ENCODE measurements around the gene TRMT2B. TPM values are rescaled to one million over a fixed set of nuclear protein-coding genes. Genes with fewer than 3 reads are reported as not detected.
"Not testable (repeated sequence)": the region's sequence is repeated elsewhere in the genome, so short reads cannot be mapped to it uniquely, and the experiment has no call there.

TRMT2B gene, protein sequence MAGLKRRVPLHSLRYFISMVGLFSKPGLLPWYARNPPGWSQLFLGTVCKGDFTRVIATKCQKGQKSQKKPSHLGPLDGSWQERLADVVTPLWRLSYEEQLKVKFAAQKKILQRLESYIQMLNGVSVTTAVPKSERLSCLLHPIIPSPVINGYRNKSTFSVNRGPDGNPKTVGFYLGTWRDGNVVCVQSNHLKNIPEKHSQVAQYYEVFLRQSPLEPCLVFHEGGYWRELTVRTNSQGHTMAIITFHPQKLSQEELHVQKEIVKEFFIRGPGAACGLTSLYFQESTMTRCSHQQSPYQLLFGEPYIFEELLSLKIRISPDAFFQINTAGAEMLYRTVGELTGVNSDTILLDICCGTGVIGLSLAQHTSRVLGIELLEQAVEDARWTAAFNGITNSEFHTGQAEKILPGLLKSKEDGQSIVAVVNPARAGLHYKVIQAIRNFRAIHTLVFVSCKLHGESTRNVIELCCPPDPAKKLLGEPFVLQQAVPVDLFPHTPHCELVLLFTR
- 13.7 and 18.7 TPM in 2 replicates for total RNA-seq (2014; rRNA removed; shearing (Covaris generic))

DNA sequence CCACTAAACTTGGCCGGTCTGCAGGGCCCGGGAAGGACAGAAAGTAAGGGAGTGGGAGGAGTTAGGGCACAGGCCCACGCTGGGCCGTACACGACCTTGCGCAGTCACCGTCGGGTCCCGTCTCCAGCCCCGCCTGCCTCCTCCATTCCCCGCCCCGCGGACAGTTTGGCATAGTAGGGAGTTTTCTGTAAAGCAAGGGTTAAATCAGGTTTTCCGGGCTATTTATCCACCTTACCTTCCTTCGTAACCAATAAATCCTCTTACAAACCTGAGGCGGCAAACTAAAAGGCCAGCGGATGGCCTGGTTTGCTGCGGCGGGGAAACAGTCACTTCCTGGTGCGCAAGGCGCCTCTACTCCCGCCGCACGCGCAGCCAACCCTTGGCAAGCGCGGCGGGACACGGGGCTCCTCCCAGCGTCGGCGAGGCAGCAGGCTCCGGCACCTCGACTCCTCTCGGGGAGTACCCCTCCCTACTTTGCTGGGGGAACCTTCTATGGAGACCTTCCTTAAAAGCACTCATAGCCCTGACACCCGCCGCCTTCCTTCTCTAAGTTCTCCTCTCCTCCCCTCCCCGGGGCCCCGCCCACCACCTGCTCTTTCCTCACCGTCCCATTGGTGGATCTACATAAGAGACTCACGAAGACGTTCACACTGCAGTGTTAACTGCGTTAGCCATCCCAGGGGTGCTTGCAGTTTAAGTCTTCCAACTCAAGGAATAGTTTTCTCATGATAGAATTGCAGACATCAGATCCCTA lies at the start of gene TRMT2B:
TSS of gene TRMT2B (minus strand) at position 563 of the 754 bp plus-strand sequence. CDS start 9,822 bp downstream, outside the sequence.
- no peaks in the 10 kb centered on the region for H3K36me3 ChIP-seq
- peaks cover 11% of the 10 kb centered on the region for H3K4me1 ChIP-seq (replicated peaks)
- DNase-seq (ENCODE audit: low read depth in 1 of 2, low spot score in 2 of 2): peak; percentile 60 to 82
- H3K27ac ChIP-seq: peak within 1 kb of the TSS; percentile 74
- H3K9me3 ChIP-seq (replicated peaks): no peaks in the 10 kb centered on the region
- H3K4me3 ChIP-seq: peak within 1 kb of the TSS; percentile 57
- H3K27me3 ChIP-seq (replicated peaks): no peaks in the 10 kb centered on the region

DNA sequence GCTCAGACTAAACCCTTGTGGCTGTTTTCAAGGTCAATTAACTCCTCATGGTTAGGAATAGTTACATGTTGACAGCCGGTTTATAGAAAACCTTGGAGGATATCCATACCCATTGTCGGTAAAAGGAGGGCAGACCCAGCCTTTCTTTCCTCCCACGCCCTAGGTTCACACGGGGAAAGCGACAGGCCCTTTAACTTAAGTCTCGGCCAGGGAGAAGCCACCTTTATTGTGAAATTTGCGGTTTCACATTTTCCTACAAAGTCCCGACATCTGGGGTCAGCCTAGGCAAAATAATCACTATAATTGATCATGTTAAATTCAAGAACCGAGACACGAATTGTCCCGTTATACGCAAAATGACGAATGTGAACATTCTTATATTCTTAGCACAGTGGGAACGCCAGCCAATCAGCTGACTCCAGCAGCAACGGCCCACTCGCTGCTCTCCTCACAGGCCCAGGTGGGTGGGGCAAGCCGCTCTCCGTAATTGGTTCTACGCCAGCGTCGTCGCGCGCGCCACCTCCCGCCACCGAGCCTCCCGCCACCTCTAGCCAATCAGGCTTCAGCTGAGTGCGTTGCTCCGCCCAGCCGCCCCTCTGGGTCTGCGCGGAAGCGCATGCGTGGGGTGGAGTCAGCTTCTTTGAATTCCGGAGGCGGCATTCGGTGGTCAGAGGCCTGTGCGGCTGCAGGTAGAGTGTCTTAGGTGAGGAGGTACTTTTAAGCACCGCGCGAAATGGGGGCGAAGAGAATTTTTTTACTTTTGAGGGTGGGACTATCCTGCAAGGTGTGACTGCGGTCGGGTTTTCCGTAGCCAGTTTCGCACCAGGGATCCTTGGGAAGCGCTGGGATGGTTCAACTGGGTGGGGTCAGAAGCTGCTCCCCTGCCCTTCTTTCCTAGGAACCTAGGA lies 45.9 kb upstream of the TRMT2B start, which contains the start of gene CENPI:
TSS of gene CENPI (plus strand) at position 659 of the 908 bp plus-strand sequence. CDS start 2,867 bp downstream, outside the sequence.
- peak; percentile 89 to 93 for DNase-seq (ENCODE audit: low read depth in 1 of 2, low spot score in 2 of 2)
- Histone ChIP-seq H3K9me3 (replicated peaks) (no peaks in the 10 kb centered on the region), H3K4me1 (replicated peaks) (0 out of 2 replicates have a peak, but pooled peaks cover 4% of the 10 kb centered on the region), H3K27me3 (replicated peaks) (no peaks in the 10 kb centered on the region), H3K36me3 (peaks cover 10% of the 10 kb centered on the region), H3K4me3 (peak within 1 kb of the TSS; percentile 54), H3K27ac (peak within 1 kb of the TSS; percentile 72)

- Histone ChIP-seq H3K36me3 (no peaks in the 10 kb centered on the region), H3K27me3 (replicated peaks) (no peaks in the 10 kb centered on the region), H3K27ac (no peak overlapping the region), H3K4me3 (no peak overlapping the region), H3K4me1 (replicated peaks) (no peaks in the 10 kb centered on the region), H3K9me3 (replicated peaks) (no peaks in the 10 kb centered on the region)
- DNase-seq (ENCODE audit: low read depth in 1 of 2, low spot score in 2 of 2): no peak
These were observed 39.9 kb upstream of the TRMT2B start for GRCh38 chrX:101091817-101092216.

DNA sequence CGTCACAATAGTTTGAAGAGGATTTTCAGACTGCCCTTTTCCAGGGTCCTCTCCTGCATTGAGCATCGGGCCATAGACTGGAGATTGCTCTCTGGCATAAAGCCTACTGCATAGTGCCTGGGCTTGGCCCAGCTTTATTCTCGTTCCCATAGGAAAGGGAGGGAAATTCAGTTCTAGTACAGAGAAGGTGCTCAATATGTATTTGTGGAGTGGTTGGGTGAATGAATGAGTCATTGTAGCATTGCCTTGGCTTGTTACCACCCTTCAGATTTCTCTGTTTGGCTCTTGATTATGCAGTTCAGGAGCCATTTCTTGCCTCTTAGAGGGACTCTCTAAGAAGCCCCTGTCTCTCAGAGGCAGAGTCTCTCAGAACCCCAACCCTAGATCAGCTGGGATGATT lies 29.3 kb upstream of the TRMT2B start:
- Histone ChIP-seq H3K4me3 (no peak overlapping the region), H3K36me3 (no peaks in the 10 kb centered on the region), H3K9me3 (replicated peaks) (no peaks in the 10 kb centered on the region), H3K27ac (no peak overlapping the region), H3K4me1 (replicated peaks) (peaks cover 6% of the 10 kb centered on the region; the same call in 1 of the 2 replicates), H3K27me3 (replicated peaks) (no peaks in the 10 kb centered on the region)
- DNase-seq (ENCODE audit: low read depth in 1 of 2, low spot score in 2 of 2): no peak

DNA sequence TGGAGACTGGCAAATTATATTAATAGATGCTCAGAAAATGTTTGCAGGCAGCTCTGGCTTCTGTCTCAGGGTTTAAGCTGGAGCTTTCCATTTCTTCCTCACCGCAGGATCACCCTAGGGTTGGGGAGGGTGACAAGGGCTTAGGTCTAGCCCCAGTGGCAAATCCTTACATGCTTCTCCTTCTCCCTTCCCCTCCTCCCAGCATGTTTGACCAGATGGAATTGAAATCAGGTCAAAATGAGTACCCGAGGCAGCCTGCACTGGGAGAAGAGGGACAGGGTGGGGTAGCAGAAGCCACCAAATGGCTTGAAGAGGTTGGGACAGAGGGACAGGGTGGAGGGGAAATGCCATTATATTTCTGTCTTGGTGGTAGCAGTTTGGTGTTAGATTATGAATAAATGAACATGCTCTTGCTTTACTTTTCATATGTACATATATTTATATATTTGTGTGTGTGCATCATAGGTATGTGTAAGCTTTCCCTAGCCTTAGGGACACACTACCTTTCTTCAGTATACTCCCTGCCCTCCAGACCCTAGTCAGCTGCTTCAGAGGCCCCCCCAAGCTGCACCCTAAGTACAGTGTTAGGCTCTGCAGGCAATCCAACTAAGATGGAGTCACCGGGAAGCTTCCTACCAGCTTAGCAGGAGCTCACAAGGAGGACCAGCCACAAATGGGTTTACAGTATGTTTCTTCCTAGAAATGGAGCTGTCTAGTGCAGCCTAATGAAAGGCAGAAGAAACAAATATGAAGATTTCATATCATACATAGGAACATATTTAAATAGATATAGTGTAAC lies 28.6 kb upstream of the TRMT2B start:
- no peak overlapping the region for H3K4me3 ChIP-seq
- H3K9me3 ChIP-seq (replicated peaks): no peaks in the 10 kb centered on the region
- DNase-seq (ENCODE audit: low read depth in 1 of 2, low spot score in 2 of 2): no peak
- H3K36me3 ChIP-seq: no peaks in the 10 kb centered on the region
- no peak overlapping the region for H3K27ac ChIP-seq
- H3K4me1 ChIP-seq (replicated peaks): peaks cover 6% of the 10 kb centered on the region; the same call in 1 of the 2 replicates
- H3K27me3 ChIP-seq (replicated peaks): no peaks in the 10 kb centered on the region

GRCh38 chrX:101079736-101080270 lies 27.9 kb upstream of the TRMT2B start:
- H3K27ac ChIP-seq: no peak overlapping the region
- no peak overlapping the region for H3K4me3 ChIP-seq
- no peaks in the 10 kb centered on the region for H3K27me3 ChIP-seq (replicated peaks)
- peaks cover 6% of the 10 kb centered on the region; the same call in 1 of the 2 replicates for H3K4me1 ChIP-seq (replicated peaks)
- no peaks in the 10 kb centered on the region for H3K36me3 ChIP-seq
- no peaks in the 10 kb centered on the region for H3K9me3 ChIP-seq (replicated peaks)
- DNase-seq (ENCODE audit: low read depth in 1 of 2, low spot score in 2 of 2): no peak

DNA sequence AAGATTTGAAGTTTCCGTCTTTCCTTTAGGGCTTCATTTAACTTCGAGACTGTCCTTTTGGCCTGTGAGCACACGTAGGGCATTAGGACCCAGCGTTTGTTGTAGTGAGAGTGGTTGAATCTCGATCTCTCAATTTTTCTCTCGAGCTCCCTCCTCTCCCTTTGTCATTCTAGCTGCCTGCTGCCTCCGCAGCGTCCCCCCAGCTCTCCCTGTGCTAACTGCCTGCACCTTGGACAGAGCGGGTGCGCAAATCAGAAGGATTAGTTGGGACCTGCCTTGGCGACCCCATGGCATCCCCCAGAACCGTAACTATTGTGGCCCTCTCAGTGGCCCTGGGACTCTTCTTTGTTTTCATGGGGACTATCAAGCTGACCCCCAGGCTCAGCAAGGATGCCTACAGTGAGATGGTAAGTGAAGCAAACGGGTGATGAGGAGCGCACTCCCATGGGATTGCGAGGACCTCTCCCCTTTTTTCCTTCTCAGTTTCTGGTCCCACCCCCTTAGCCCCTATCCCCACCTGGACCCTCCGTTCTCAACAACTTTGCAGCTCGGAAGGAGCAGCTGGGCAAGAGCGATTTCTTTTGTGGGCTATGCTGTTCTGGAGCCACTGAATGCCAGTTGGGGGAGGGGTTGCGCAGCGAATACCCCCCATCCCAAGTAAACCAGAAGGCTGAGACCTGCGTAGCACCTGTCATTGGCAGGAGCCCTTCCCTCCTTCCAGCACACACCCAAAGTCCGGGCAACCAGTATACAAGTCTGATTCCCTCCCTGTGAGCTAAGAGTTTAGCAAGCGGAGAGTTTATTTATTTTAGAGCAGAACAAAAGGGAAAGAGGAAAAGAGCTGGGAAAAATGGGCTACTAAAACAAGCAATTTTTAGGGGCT lies 27.0 kb upstream of the TRMT2B start, which contains the start of gene TMEM35A:
TSS of gene TMEM35A (plus strand) at position 164 of the 883 bp plus-strand sequence. CDS start at position 288, 124 bp downstream.
- H3K27ac ChIP-seq: no peak within 1 kb of the TSS
- H3K4me3 ChIP-seq: no peak within 1 kb of the TSS
- peak in 1 of 2 experiments; percentile 20 for DNase-seq (ENCODE audit: low read depth in 1 of 2, low spot score in 2 of 2)

DNA sequence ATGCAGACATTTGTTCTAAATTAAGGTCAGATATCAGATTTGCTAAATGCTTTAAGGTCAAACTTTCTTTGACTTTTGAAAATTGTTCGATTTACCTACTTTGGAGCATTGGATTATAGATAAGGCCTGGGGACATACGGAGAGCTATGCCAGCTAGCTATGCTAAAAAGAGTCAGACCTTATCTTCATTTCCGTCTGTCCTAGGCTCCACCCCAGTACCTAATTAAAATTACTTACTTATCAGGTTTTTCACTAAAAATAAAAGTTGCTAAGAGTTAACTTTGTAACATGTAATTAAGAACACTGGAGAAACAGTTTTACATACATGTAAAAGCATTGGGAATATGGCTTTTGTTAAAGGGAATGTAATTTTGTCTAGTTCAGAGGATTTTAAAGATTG lies 19.7 kb upstream of the TRMT2B start:
- no peaks in the 10 kb centered on the region for H3K4me1 ChIP-seq (replicated peaks)
- no peak overlapping the region for H3K27ac ChIP-seq
- no peaks in the 10 kb centered on the region for H3K36me3 ChIP-seq
- no peak overlapping the region for H3K4me3 ChIP-seq
- no peaks in the 10 kb centered on the region for H3K9me3 ChIP-seq (replicated peaks)
- H3K27me3 ChIP-seq (replicated peaks): no peaks in the 10 kb centered on the region
- DNase-seq (ENCODE audit: low read depth in 1 of 2, low spot score in 2 of 2): no peak

More for the DNA sequence above, 27.0 kb upstream of the TRMT2B start, which contains the start of gene TMEM35A:
- H3K9me3 ChIP-seq (replicated peaks): no peaks in the 10 kb centered on the region
- H3K27me3 ChIP-seq (replicated peaks): no peaks in the 10 kb centered on the region
- no peaks in the 10 kb centered on the region for H3K36me3 ChIP-seq
- peaks cover 6% of the 10 kb centered on the region; the same call in 1 of the 2 replicates for H3K4me1 ChIP-seq (replicated peaks)

- H3K27ac ChIP-seq: no peak overlapping the region
- no peaks in the 10 kb centered on the region for H3K36me3 ChIP-seq
- DNase-seq (ENCODE audit: low read depth in 1 of 2, low spot score in 2 of 2): no peak
- no peaks in the 10 kb centered on the region for H3K4me1 ChIP-seq (replicated peaks)
- no peaks in the 10 kb centered on the region for H3K9me3 ChIP-seq (replicated peaks)
- no peaks in the 10 kb centered on the region for H3K27me3 ChIP-seq (replicated peaks)
- no peak overlapping the region for H3K4me3 ChIP-seq
These were observed 10.3 kb upstream of the TRMT2B start for GRCh38 chrX:101062176-101062575.

DNA sequence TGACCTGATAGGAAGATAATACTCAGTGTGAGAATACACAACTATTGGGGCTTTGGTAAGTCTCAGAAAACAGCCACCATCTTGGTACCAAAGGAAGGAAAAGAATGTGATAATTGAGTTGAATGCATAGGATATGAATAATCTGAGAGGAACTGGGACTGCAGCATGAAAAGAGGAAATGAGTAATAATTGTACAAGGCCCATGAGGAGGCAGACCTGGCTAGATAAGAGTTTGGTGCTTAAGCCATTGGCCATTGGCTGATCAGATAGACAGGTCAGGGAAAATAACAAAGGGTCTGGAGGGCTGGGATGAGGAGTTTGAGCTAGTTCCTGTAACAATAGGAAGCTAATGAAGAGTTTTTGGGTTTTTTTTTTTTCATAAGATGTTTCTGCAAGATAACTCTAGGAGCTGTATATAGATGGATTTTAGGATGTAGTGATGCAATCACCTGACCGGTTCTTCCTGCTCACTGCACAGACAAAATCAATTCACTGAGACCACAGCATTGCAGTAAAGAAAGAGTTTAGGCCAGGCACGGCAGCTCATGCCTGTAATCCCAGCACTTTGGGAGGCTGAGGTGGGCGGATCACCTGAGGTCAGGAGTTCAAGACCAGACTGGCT lies 5.3 kb upstream of the TRMT2B start:
- no peaks in the 10 kb centered on the region for H3K27me3 ChIP-seq (replicated peaks)
- peaks cover 8% of the 10 kb centered on the region for H3K4me1 ChIP-seq (replicated peaks)
- peak in 1 of 2 experiments; percentile 4 for DNase-seq (ENCODE audit: low read depth in 1 of 2, low spot score in 2 of 2)
- no peak overlapping the region for H3K4me3 ChIP-seq
- no peaks in the 10 kb centered on the region for H3K9me3 ChIP-seq (replicated peaks)
- H3K36me3 ChIP-seq: no peaks in the 10 kb centered on the region
- peak overlapping the region; percentile 41; the same call in 1 of the 2 replicates for H3K27ac ChIP-seq

DNA sequence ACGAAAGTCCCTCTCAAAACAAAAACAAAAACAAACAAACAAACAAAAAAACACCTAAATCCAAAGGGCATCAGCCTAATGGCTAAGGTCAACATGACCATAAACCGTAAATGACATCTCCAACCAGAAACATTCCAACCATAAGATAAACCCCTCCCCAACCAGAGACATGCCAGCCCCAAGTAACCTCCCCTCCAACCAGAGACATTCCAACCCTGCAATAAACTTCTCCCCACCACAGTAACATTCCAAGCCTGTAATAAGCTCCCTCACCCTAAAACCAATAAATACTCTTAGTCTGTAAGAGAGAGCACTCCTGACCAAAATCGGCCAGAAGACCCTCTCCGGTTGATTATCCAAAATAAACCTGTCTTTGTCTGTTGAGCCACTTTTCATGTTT lies 4.6 kb upstream of the TRMT2B start:
- H3K27ac ChIP-seq: peak overlapping the region; percentile 41; the same call in 1 of the 2 replicates
- H3K4me3 ChIP-seq; H3K9me3 ChIP-seq (replicated peaks); H3K27me3 ChIP-seq (replicated peaks); H3K36me3 ChIP-seq; H3K4me1 ChIP-seq (replicated peaks): not testable (repeated sequence)
- peak in 1 of 2 experiments; percentile 1 for DNase-seq (ENCODE audit: low read depth in 1 of 2, low spot score in 2 of 2)

Measured in SJSA1 (cell line).